HG03066 (cell line): ENCODE measurements around the gene TPO.

Source experiments
- ATAC-seq: cut with Tn5 transposase; IDR thresholded peaks from one replicate; pipeline ENCODE4 v1.9.1; 2021; ENCODE audit warnings: low read depth; ENCODE audit not compliant: unreplicated experiment

TPO gene

GRCh38 chr2:1440581-1440980, 27.3 kb downstream of the TPO start:
- no peak for ATAC-seq

- ATAC-seq = no peak
These were observed 33.0 kb downstream of the TPO start for GRCh38 chr2:1446301-1446700.

- no peak for ATAC-seq
These were observed 34.7 kb downstream of the TPO start for GRCh38 chr2:1448009-1448408.

GRCh38 chr2:1450915-1451314, 37.7 kb downstream of the TPO start:
- no peak for ATAC-seq

- no peak for ATAC-seq
These were observed 38.2 kb downstream of the TPO start for GRCh38 chr2:1451422-1451821.

- ATAC-seq = no peak
These were observed 40.3 kb downstream of the TPO start for GRCh38 chr2:1453561-1453960.

- no peak for ATAC-seq
These were observed 41.1 kb downstream of the TPO start for GRCh38 chr2:1454346-1454745.

GRCh38 chr2:1455466-1455865, 42.2 kb downstream of the TPO start:
- ATAC-seq = no peak

- no peak for ATAC-seq
These were observed 45.2 kb downstream of the TPO start for GRCh38 chr2:1458432-1458831.

- no peak for ATAC-seq
These were observed 46.5 kb downstream of the TPO start for GRCh38 chr2:1459727-1460126.

- no peak for ATAC-seq
These were observed 47.7 kb downstream of the TPO start for GRCh38 chr2:1460851-1461418.

GRCh38 chr2:1461507-1462390, 48.5 kb downstream of the TPO start:
- ATAC-seq = no peak

GRCh38 chr2:1462994-1463393, 49.7 kb downstream of the TPO start:
- no peak for ATAC-seq

GRCh38 chr2:1472350-1472749, 59.1 kb downstream of the TPO start:
- no peak for ATAC-seq

- no peak for ATAC-seq
These were observed 63.4 kb downstream of the TPO start for GRCh38 chr2:1476617-1477195.

- no peak for ATAC-seq
These were observed 64.2 kb downstream of the TPO start for GRCh38 chr2:1477196-1478040.

GRCh38 chr2:1478311-1479305, 65.3 kb downstream of the TPO start:
- no peak for ATAC-seq

- no peak for ATAC-seq
These were observed 66.1 kb downstream of the TPO start for GRCh38 chr2:1479346-1479745.

GRCh38 chr2:1480671-1481076, 67.4 kb downstream of the TPO start:
- ATAC-seq = no peak
